Mammary epithelial cell (primary cell): ENCODE data around the gene KRT28.

Experiments used
- EZH2 ChIP-seq: IDR thresholded peaks from 2 replicates; pipeline ENCODE4 v1.6.1; 2012; ENCODE audit warnings: low read length, inconsistent platforms, borderline replicate concordance
- TF ChIP-seq, protein P1 (sequence below), 2 donors: IDR thresholded peaks in 1 of 2; conservative IDR thresholded peaks in 1 of 2; 2 replicates each; pipeline ENCODE4 v1.5.1; 2011 to 2012; ENCODE audit warnings: inconsistent platforms in 2 of 2, low read length in 2 of 2, mild to moderate bottlenecking in 2 of 2, control low read depth in 1 of 2, low read depth in 1 of 2; ENCODE audit not compliant: insufficient read depth in 1 of 2; ENCODE audit errors: extremely low read depth in 1 of 2

DNA sequence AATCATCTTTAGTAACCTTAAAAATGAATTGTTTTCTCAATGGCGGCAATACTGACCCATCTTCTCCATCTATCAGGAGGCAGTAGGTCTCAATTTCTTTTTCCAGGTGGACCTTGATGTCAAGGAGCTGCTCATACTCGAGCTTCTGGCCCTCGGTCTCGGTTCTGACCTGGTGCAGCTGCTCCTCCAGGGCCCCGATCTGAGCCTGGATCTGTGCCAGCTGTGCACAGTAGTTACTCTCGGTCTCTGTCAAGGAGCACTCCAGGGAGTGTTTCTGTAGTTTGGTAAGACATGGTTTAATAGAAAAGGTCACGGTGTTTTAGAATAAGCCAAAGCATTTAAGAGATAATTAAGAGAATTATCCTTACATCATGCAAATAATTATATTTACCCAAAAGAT is 22.3 kb downstream of the KRT28 start:
- TF ChIP-seq, protein P1, sequence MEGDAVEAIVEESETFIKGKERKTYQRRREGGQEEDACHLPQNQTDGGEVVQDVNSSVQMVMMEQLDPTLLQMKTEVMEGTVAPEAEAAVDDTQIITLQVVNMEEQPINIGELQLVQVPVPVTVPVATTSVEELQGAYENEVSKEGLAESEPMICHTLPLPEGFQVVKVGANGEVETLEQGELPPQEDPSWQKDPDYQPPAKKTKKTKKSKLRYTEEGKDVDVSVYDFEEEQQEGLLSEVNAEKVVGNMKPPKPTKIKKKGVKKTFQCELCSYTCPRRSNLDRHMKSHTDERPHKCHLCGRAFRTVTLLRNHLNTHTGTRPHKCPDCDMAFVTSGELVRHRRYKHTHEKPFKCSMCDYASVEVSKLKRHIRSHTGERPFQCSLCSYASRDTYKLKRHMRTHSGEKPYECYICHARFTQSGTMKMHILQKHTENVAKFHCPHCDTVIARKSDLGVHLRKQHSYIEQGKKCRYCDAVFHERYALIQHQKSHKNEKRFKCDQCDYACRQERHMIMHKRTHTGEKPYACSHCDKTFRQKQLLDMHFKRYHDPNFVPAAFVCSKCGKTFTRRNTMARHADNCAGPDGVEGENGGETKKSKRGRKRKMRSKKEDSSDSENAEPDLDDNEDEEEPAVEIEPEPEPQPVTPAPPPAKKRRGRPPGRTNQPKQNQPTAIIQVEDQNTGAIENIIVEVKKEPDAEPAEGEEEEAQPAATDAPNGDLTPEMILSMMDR (conservative IDR thresholded peaks at IDR 0.05 in 1 of 2, IDR thresholded peaks at IDR 0.05 in 1 of 2; ENCODE audit: extremely low read depth in 1 of 2, insufficient read depth in 1 of 2, low read depth in 1 of 2, low read length in 2 of 2): no peak
- TF ChIP-seq EZH2: no peak
